ENCODE data around the gene BICD2.

Gene BICD2

DNA sequence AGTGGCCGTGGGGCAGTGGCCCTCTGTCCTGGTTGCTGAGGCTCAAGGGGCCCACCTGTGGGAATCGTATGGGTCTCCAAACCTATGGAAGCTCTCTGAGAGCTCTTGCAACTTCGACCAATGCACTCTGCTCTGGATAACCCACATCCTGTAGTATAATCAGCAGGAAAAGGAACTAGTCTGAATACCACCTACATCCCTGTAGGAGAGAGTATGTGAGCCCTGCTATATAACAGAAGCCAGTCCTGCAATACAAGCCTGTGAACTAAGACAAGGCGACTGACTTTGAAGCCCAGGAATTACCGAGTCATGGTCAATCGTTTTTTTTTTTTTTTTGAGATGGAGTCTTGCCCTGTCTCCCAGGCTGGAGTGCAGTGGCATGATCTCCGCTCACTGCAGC, 29.8 kb upstream of the BICD2 start:
- H3K4me3 ChIP-seq (ENCODE audit: low read depth, low read length): no peak overlapping the region
- no peak overlapping the region for H3K9ac ChIP-seq (ENCODE audit: low read depth, low read length)
- H3K27me3 ChIP-seq (ENCODE audit: control insufficient read depth, insufficient read depth, low read length): peaks cover 3% of the 10 kb centered on the region
- H3K9me3 ChIP-seq (ENCODE audit: control insufficient read depth, insufficient read depth, low read length): no peaks in the 10 kb centered on the region
- H3K4me1 ChIP-seq (ENCODE audit: control insufficient read depth, insufficient read depth, low read length): no peaks in the 10 kb centered on the region
- no peaks in the 10 kb centered on the region for H3K36me3 ChIP-seq (ENCODE audit: control insufficient read depth, insufficient read depth, low read length)

DNA sequence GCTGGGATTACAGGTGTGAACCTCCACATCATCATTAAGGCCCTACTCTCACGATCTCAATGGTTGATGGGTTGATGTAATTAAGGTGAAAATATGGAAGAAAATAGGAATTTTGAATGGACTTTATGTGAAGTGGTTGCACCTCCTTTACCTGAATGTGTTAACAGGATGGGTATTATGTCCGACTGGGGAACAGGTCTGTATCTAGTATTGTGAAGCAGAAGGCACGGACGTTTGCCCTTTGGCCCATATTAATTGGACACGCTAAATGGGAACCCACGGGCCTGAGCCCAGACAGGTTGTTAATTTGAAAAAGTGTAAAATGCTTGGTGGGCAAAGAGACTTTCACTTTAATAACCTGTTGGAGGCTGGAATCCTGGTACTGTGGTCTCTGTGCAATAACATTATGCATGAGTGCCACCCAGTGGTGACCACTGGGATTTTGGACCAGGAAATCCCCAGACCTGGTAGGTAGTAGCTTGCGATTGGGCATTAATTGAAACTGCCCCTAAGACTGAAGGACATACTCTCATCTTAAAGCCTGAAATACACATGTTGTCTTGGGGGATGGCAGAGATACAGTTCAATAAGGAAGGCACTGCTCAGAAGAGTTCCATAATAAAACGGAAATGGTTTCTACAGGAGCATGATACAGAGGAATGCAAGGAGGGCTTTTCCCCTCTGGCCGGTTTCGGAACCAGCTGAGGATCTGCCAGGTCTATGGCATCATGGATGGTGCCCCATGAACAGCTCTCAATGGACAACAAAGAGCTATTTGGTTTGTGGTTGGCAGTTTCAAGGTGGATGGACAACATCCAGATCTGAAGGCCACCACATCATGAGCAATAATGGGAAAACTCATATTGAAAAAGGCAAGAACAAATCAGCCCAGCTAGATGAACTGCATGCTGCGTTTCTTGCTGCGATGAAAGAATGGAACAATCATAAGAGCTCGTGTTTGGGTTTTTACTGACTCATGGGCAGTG, 26.2 kb upstream of the BICD2 start:
- no peak overlapping the region for H3K4me3 ChIP-seq (ENCODE audit: low read depth, low read length)
- no peaks in the 10 kb centered on the region for H3K36me3 ChIP-seq (ENCODE audit: control insufficient read depth, insufficient read depth, low read length)
- H3K27me3 ChIP-seq (ENCODE audit: control insufficient read depth, insufficient read depth, low read length): no peaks in the 10 kb centered on the region
- H3K4me1 ChIP-seq (ENCODE audit: control insufficient read depth, insufficient read depth, low read length): no peaks in the 10 kb centered on the region
- no peak overlapping the region for H3K9ac ChIP-seq (ENCODE audit: low read depth, low read length)
- no peaks in the 10 kb centered on the region for H3K9me3 ChIP-seq (ENCODE audit: control insufficient read depth, insufficient read depth, low read length)

DNA sequence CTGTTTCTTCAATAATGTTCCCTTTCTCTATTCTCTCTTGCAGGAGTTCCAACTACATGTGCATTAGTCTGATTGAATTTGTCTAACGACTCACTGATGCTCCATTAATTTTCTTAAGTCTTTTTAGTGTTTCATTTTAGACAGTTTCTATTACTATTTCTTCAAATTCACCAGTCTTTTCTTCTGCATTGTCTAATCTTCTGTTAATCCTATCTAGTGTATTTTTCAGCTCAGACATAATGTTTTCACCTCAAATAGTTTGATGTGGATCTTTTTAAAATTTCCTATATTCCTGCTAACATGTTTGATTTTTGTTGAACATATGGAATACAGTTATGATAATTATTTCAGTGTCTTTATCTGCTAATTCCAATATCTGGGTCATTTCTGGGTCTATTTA, 21.7 kb upstream of the BICD2 start:
- Histone ChIP-seq H3K4me1 (ENCODE audit: control insufficient read depth, insufficient read depth, low read length) (no peaks in the 10 kb centered on the region), H3K36me3 (ENCODE audit: control insufficient read depth, insufficient read depth, low read length) (no peaks in the 10 kb centered on the region), H3K4me3 (ENCODE audit: low read depth, low read length) (no peak overlapping the region), H3K9me3 (ENCODE audit: control insufficient read depth, insufficient read depth, low read length) (no peaks in the 10 kb centered on the region), H3K9ac (ENCODE audit: low read depth, low read length) (no peak overlapping the region), H3K27me3 (ENCODE audit: control insufficient read depth, insufficient read depth, low read length) (no peaks in the 10 kb centered on the region)

DNA sequence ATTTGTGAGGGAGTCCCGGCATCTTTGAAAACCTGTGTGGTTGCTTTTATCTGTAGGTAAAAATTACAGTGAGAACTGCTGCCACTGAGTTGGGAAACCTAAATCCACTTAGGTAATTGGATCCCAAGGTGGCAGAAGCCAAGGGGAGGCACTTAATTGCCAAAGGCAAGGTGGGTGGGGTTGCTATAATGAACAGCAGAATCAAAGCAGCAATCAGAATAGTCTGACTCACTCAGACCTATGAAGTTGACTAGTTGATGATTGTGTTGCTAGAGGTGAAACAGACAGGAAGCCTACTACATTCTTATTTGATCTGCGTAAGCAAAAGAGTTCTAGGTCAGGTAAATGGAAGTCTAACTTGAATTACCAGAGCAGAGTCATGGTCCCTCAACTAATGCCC, 17.3 kb upstream of the BICD2 start:
- no peaks in the 10 kb centered on the region for H3K36me3 ChIP-seq (ENCODE audit: control insufficient read depth, insufficient read depth, low read length)
- H3K4me3 ChIP-seq (ENCODE audit: low read depth, low read length): no peak overlapping the region
- no peak overlapping the region for H3K9ac ChIP-seq (ENCODE audit: low read depth, low read length)

DNA sequence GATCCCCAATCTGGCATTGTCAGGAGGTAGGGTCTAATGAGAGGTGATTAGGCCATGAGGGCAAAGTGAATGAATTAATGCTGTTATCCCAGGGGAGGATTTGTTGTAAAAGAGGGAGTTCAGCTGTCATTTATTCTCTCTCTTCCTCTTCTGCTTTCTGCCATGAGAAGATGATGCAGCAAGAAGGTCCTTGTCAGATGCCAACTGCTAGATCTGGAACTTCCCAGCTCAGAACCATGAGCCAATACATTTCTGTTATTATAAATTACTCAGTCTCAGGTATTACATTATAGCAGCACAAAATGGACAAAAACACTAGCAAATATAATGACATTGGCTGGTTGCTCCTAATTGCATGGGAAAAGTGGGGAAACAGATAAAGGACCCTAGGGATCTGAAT, 15.6 kb upstream of the BICD2 start:
- Histone ChIP-seq H3K36me3 (ENCODE audit: control insufficient read depth, insufficient read depth, low read length) (no peaks in the 10 kb centered on the region), H3K4me3 (ENCODE audit: low read depth, low read length) (no peak overlapping the region), H3K9ac (ENCODE audit: low read depth, low read length) (no peak overlapping the region), H3K27me3 (ENCODE audit: control insufficient read depth, insufficient read depth, low read length) (no peaks in the 10 kb centered on the region), H3K4me1 (ENCODE audit: control insufficient read depth, insufficient read depth, low read length) (no peaks in the 10 kb centered on the region), H3K9me3 (ENCODE audit: control insufficient read depth, insufficient read depth, low read length) (no peaks in the 10 kb centered on the region)

More for the DNA sequence above, 17.3 kb upstream of the BICD2 start:
- Histone ChIP-seq H3K27me3 (ENCODE audit: control insufficient read depth, insufficient read depth, low read length) (no peaks in the 10 kb centered on the region), H3K9me3 (ENCODE audit: control insufficient read depth, insufficient read depth, low read length) (no peaks in the 10 kb centered on the region), H3K4me1 (ENCODE audit: control insufficient read depth, insufficient read depth, low read length) (no peaks in the 10 kb centered on the region)

DNA sequence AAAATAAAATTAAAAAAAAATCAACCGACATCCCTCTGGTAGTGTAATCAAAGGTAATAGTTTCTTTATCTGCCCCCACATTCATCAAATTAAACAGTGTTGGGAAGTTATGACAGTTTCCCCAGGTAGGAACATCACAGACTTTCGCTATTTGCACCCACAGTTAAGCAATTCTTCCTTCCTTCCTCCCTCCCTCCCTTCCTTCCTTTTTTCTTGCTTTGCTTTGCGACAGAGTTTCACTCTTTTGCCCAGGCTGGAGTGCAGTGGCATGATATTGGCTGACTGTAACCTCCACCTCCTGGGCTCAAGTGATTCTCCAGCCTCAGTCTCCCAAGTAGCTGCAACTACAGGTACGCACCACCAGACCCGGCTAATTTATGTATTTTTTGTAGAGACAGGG, 10.8 kb upstream of the BICD2 start:
- Histone ChIP-seq H3K36me3 (ENCODE audit: control insufficient read depth, insufficient read depth, low read length) (no peaks in the 10 kb centered on the region), H3K9ac (ENCODE audit: low read depth, low read length) (no peak overlapping the region), H3K9me3 (ENCODE audit: control insufficient read depth, insufficient read depth, low read length) (no peaks in the 10 kb centered on the region), H3K4me3 (ENCODE audit: low read depth, low read length) (no peak overlapping the region), H3K4me1 (ENCODE audit: control insufficient read depth, insufficient read depth, low read length) (no peaks in the 10 kb centered on the region), H3K27me3 (ENCODE audit: control insufficient read depth, insufficient read depth, low read length) (no peaks in the 10 kb centered on the region)

DNA sequence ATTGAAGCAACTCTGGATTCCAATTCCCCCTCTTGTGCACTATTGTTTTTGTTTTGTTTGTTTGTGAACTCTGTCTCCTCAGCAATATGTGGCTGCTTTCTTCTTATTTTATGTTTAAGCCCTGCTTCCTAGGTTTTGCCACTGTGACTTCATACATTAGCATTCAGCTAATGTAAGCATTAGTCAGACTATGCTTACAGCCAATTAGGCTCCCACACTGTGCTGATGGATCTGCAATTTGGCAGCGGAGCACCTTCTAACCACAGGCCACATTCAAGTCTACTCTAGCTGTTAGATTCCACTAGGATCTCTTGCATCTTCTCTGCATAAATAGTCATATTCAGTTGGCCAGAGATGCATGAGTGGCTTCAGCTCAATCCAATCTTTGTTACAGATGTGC, 9.6 kb upstream of the BICD2 start:
- H3K4me1 ChIP-seq (ENCODE audit: control insufficient read depth, insufficient read depth, low read length): no peaks in the 10 kb centered on the region
- no peak overlapping the region for H3K9ac ChIP-seq (ENCODE audit: low read depth, low read length)
- no peaks in the 10 kb centered on the region for H3K9me3 ChIP-seq (ENCODE audit: control insufficient read depth, insufficient read depth, low read length)
- no peak overlapping the region for H3K4me3 ChIP-seq (ENCODE audit: low read depth, low read length)
- H3K27me3 ChIP-seq (ENCODE audit: control insufficient read depth, insufficient read depth, low read length): no peaks in the 10 kb centered on the region
- H3K36me3 ChIP-seq (ENCODE audit: control insufficient read depth, insufficient read depth, low read length): no peaks in the 10 kb centered on the region

DNA sequence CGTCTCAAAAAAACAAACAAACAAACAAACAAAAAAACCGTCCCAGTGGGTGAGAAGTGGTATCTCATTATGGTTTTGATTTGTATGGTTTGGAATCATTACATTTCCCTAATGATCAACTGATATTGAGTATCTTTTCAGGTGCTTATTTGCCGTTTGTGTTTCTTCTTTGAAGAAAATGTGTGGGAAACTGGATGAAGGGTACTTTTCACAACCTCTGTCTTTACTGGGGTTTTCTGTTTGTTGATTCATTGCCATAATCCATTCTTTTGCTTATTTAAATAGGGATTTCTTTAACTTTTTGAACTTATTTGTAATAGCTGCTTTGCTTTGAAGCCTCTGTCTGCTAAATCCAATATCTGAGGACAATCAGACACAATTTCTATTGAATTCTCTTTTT, 9.2 kb upstream of the BICD2 start:
- no peaks in the 10 kb centered on the region for H3K4me1 ChIP-seq (ENCODE audit: control insufficient read depth, insufficient read depth, low read length)

DNA sequence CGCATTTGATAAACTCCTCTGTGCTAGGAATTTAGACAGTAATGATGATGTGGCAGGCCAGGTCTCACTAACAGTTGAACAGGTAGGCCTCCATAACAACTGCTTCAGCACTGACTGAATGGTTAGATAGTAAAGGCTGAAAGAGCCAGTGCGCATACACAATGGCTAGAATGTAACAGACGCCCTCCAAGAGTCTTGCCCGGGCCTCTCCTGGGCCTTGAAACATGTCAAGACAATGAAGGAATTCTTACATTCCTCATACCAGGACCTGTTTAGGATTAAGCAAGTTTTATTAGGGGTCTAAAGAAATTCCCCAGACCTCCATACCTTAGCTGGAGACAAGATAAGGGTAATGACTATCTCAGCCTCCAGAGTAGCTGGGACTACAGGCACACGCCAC, 6.7 kb upstream of the BICD2 start:
- H3K4me1 ChIP-seq (ENCODE audit: control insufficient read depth, insufficient read depth, low read length): peaks cover under 1% of the 10 kb centered on the region
- no peaks in the 10 kb centered on the region for H3K9me3 ChIP-seq (ENCODE audit: control insufficient read depth, insufficient read depth, low read length)
- no peak overlapping the region for H3K9ac ChIP-seq (ENCODE audit: low read depth, low read length)
- no peak overlapping the region for H3K4me3 ChIP-seq (ENCODE audit: low read depth, low read length)
- no peaks in the 10 kb centered on the region for H3K27me3 ChIP-seq (ENCODE audit: control insufficient read depth, insufficient read depth, low read length)
- H3K36me3 ChIP-seq (ENCODE audit: control insufficient read depth, insufficient read depth, low read length): no peaks in the 10 kb centered on the region

More for the DNA sequence above, 9.2 kb upstream of the BICD2 start:
- Histone ChIP-seq H3K9me3 (ENCODE audit: control insufficient read depth, insufficient read depth, low read length) (no peaks in the 10 kb centered on the region), H3K9ac (ENCODE audit: low read depth, low read length) (no peak overlapping the region), H3K4me3 (ENCODE audit: low read depth, low read length) (no peak overlapping the region), H3K27me3 (ENCODE audit: control insufficient read depth, insufficient read depth, low read length) (no peaks in the 10 kb centered on the region), H3K36me3 (ENCODE audit: control insufficient read depth, insufficient read depth, low read length) (no peaks in the 10 kb centered on the region)

DNA sequence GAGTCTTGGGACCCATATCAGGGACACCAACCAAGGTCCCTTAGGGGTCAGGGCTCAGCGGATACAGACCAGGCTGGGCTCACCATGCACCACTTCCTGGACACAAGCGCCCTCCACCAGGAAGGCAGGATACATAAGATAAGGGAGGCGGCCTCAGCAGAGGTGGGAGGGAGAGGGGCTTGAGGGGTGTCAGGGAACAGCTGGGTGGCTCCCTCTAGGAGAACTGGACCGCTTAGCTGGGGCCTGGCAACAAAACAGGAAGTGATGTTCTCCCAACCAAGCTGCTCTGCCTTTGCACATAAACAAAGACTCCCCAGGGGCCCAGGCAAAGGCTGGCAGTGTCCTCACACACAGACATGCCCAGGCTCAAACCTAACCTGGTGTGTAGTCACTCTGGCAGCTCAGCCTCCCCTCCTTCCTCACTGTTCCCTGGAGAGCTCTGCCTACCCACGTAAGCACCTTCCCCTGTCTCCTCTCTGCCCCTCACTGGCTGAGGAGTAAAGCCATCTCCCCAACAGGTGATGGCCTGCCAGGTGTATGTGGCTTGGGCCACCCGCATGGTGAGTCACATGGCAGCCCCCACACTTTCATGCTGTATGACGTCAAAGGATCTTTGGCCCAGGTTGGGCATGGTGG, 5.8 kb upstream of the BICD2 start:
- Histone ChIP-seq H3K9me3 (ENCODE audit: control insufficient read depth, insufficient read depth, low read length) (no peaks in the 10 kb centered on the region), H3K4me1 (ENCODE audit: control insufficient read depth, insufficient read depth, low read length) (peaks cover 3% of the 10 kb centered on the region), H3K9ac (ENCODE audit: low read depth, low read length) (no peak overlapping the region), H3K27me3 (ENCODE audit: control insufficient read depth, insufficient read depth, low read length) (no peaks in the 10 kb centered on the region), H3K36me3 (ENCODE audit: control insufficient read depth, insufficient read depth, low read length) (no peaks in the 10 kb centered on the region), H3K4me3 (ENCODE audit: low read depth, low read length) (no peak overlapping the region)

DNA sequence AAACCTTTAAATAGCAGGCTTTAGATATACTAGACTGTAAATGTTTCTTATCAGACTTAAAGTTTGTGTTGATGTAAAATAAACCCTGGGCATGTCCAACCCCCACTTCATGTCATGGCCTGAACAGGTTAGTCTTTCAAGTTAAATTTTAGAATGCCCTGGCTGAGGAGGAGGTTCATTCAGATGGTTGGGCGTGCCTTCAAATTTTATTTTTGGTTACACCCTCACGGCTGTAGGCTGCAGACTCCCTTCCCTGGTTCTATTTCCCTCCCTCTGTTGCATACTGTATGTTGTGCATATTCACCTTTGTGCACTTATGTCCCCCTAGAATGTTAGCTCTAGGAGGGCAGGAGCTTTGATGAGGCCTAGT, 5.3 kb upstream of the BICD2 start:
- H3K36me3 ChIP-seq (ENCODE audit: control insufficient read depth, insufficient read depth, low read length): no peaks in the 10 kb centered on the region
- no peak overlapping the region for H3K9ac ChIP-seq (ENCODE audit: low read depth, low read length)
- no peaks in the 10 kb centered on the region for H3K27me3 ChIP-seq (ENCODE audit: control insufficient read depth, insufficient read depth, low read length)
- H3K4me1 ChIP-seq (ENCODE audit: control insufficient read depth, insufficient read depth, low read length): peaks cover 3% of the 10 kb centered on the region
- H3K4me3 ChIP-seq (ENCODE audit: low read depth, low read length): no peak overlapping the region
- H3K9me3 ChIP-seq (ENCODE audit: control insufficient read depth, insufficient read depth, low read length): no peaks in the 10 kb centered on the region

DNA sequence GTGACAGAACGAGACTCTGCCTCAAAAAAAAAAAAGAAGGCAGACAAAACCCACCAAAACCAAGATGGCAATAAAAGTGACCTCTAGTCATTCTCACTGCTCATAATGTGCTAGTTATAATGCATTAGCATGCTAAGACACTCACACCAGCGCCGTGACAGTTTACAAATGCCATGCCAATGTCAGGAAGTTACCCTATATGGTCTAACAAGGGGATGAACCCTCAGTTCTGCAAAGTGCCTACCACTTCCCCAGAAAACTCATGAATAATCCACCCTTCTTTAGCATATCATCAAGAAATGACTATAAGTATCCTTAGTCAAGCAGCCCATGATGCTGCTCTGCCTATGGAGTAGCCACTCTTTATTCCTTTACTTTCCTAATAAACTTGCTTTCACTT, 4.7 kb upstream of the BICD2 start:
- no peak overlapping the region for H3K4me3 ChIP-seq (ENCODE audit: low read depth, low read length)

More for the DNA sequence above, 4.7 kb upstream of the BICD2 start:
- Histone ChIP-seq H3K27me3 (ENCODE audit: control insufficient read depth, insufficient read depth, low read length) (no peaks in the 10 kb centered on the region), H3K9me3 (ENCODE audit: control insufficient read depth, insufficient read depth, low read length) (no peaks in the 10 kb centered on the region), H3K4me1 (ENCODE audit: control insufficient read depth, insufficient read depth, low read length) (peaks cover 3% of the 10 kb centered on the region), H3K9ac (ENCODE audit: low read depth, low read length) (no peak overlapping the region), H3K36me3 (ENCODE audit: control insufficient read depth, insufficient read depth, low read length) (no peaks in the 10 kb centered on the region)
